Islet of Langerhans (tissue), 1 donor: ENCODE results near the gene WWOX.
"Not testable (repeated sequence)": the region's sequence is repeated elsewhere in the genome, so short reads cannot be mapped to it uniquely, and the experiment has no call there.

Experiments used
- FAIRE-seq: peaks from one replicate; lab custom pipeline; 2011; peaks lifted over from hg19 to GRCh38; lab: Jason Lieb, UNC

The WWOX gene

GRCh38 chr16:79247386-79247785, 1147.9 kb downstream of the WWOX start:
- FAIRE-seq, result no peak

- FAIRE-seq, result no peak
These were observed 1148.9 kb downstream of the WWOX start for GRCh38 chr16:79248351-79248750.

GRCh38 chr16:79250502-79251098, 1151.1 kb downstream of the WWOX start:
- FAIRE-seq, result no peak

- FAIRE-seq, result no peak
These were observed 1153.7 kb downstream of the WWOX start for GRCh38 chr16:79253100-79253631.

GRCh38 chr16:79257953-79258490, 1158.6 kb downstream of the WWOX start:
- no peak for FAIRE-seq

- not testable (repeated sequence) for FAIRE-seq
These were observed 1161.4 kb downstream of the WWOX start for GRCh38 chr16:79260890-79261289.

GRCh38 chr16:79261481-79261940, 1162.1 kb downstream of the WWOX start:
- FAIRE-seq, result no peak

GRCh38 chr16:79261944-79262552, 1162.6 kb downstream of the WWOX start:
- FAIRE-seq, result no peak
